IMR-90 (cell line): ENCODE data around the gene CNPY3. TPM values are rescaled to one million over a fixed set of nuclear protein-coding genes. Genes with fewer than 3 reads are reported as not detected.
"Not testable (repeated sequence)": the region's sequence is repeated elsewhere in the genome, so short reads cannot be mapped to it uniquely, and the experiment has no call there.

Experiments
- ATAC-seq: fragments of 200-7000 bp; cut with Tn5 transposase; 2 replicates; pipeline ENCODE4 v1.9.1; 2020; ENCODE audit warnings: low read depth, mild to moderate bottlenecking, moderate library complexity
- BruUV-seq: library from RNA; stranded (reverse); fragments of 400-500 nt; replicated peaks from 2 replicates; lab custom pipeline; 2021; lab: Mats Ljungman, UMichigan
- CTCF ChIA-PET: fragments of 300-600 bp; formaldehyde crosslinking; extraction: SDS; loops from one replicate; lab custom pipeline; 2021; ENCODE audit warnings: antibody characterized with exemption; lab: Yijun Ruan, JAX
- POLR2A ChIA-PET: fragments of 300-600 bp; sonication (Branson Sonifier 250); formaldehyde crosslinking; loops from one replicate; lab custom pipeline; 2022; ENCODE audit warnings: antibody characterized with exemption; ENCODE audit not compliant: unreplicated experiment; lab: Charles Lee
- DNase-seq: peaks from one replicate; pipeline ENCODE4 v3.0.0; 2013
- H2AFZ ChIP-seq: replicated peaks from 2 replicates; pipeline ENCODE3; 2013; ENCODE audit warnings: low read length, mild to moderate bottlenecking; ENCODE audit not compliant: poor library complexity
- H2AK5ac ChIP-seq: 2 replicates; pipeline ENCODE4 v1.6.1; 2013; ENCODE audit warnings: low read depth, low read length, inconsistent platforms
- H2AK9ac ChIP-seq: replicated peaks from 2 replicates; pipeline ENCODE3; 2013; ENCODE audit warnings: mild to moderate bottlenecking, low read depth, low read length, moderate library complexity; ENCODE audit not compliant: poor library complexity
- H2BK120ac ChIP-seq: 2 replicates; pipeline ENCODE4 v1.6.1; 2013; ENCODE audit warnings: low read depth, low read length, inconsistent platforms
- H2BK15ac ChIP-seq: 3 replicates; pipeline ENCODE4 v1.6.1; 2013; ENCODE audit warnings: low read depth, low read length, inconsistent platforms
- H2BK20ac ChIP-seq: 2 replicates; pipeline ENCODE4 v1.6.1; 2013; ENCODE audit warnings: low read depth, mild to moderate bottlenecking, inconsistent platforms, low read length, moderate library complexity
- H2BK5ac ChIP-seq: 2 replicates; pipeline ENCODE4 v1.6.1; 2013; ENCODE audit warnings: mild to moderate bottlenecking, low read depth, low read length, inconsistent platforms; ENCODE audit not compliant: poor library complexity, severe bottlenecking
- H3K14ac ChIP-seq: replicated peaks from 2 replicates; pipeline ENCODE4 v1.6.1; 2013; ENCODE audit warnings: low read depth, low read length, inconsistent platforms
- H3K18ac ChIP-seq: 2 replicates; pipeline ENCODE4 v1.6.1; 2013; ENCODE audit warnings: low read depth, low read length, control low read depth
- H3K23ac ChIP-seq: 2 replicates; pipeline ENCODE4 v1.6.1; 2013; ENCODE audit warnings: low read depth, low read length, inconsistent platforms
- H3K27ac ChIP-seq: 2 replicates; pipeline ENCODE4 v1.5.1; 2013; ENCODE audit warnings: mild to moderate bottlenecking, control low read depth, low read length; ENCODE audit not compliant: insufficient read depth
- H3K27me3 ChIP-seq: 2 replicates; pipeline ENCODE4 v1.6.1; 2013; ENCODE audit warnings: low read length; ENCODE audit not compliant: control insufficient read depth, insufficient read depth
- H3K36me3 ChIP-seq: 2 replicates; pipeline ENCODE4 v1.6.1; 2013; ENCODE audit warnings: low read length, mixed read lengths; ENCODE audit not compliant: control insufficient read depth, insufficient read depth
- H3K4ac ChIP-seq: 2 replicates; pipeline ENCODE4 v1.6.1; 2013; ENCODE audit warnings: low read depth, low read length, inconsistent platforms
- H3K4me1 ChIP-seq: 2 replicates; pipeline ENCODE4 v1.6.1; 2013; ENCODE audit warnings: low read length, mixed read lengths; ENCODE audit not compliant: control insufficient read depth, insufficient read depth
- H3K4me2 ChIP-seq: 2 replicates; pipeline ENCODE4 v1.6.1; 2013; ENCODE audit warnings: low read depth, mild to moderate bottlenecking, control low read depth, low read length, moderate library complexity
- H3K4me3 ChIP-seq: 2 replicates; pipeline ENCODE4 v1.5.1; 2013; ENCODE audit warnings: low read depth, mild to moderate bottlenecking, control low read depth, low read length, moderate library complexity; ENCODE audit not compliant: insufficient read depth
- H3K56ac ChIP-seq: 2 replicates; pipeline ENCODE4 v1.6.1; 2013; ENCODE audit warnings: low read length, inconsistent platforms; ENCODE audit not compliant: insufficient read depth; ENCODE audit errors: extremely low read depth
- H3K79me1 ChIP-seq, 2 experiments: 2 replicates each; pipeline ENCODE4 v1.6.1; 2013; ENCODE audit warnings: low read length in 2 of 2, inconsistent platforms in 1 of 2, low read depth in 1 of 2
- H3K9ac ChIP-seq: 2 replicates; pipeline ENCODE4 v1.6.1; 2013; ENCODE audit warnings: low read depth, low read length, control low read depth
- H3K9me1 ChIP-seq: 2 replicates; pipeline ENCODE4 v1.6.1; 2013; ENCODE audit warnings: low read length, inconsistent platforms; ENCODE audit not compliant: insufficient read depth
- H3K9me3 ChIP-seq: 2 replicates; pipeline ENCODE4 v1.6.1; 2013; ENCODE audit warnings: low read length; ENCODE audit not compliant: control insufficient read depth, insufficient read depth
- H4K20me1 ChIP-seq: 2 replicates; pipeline ENCODE4 v1.6.1; 2013; ENCODE audit warnings: low read length, inconsistent platforms; ENCODE audit not compliant: insufficient read depth
- H4K5ac ChIP-seq: 2 replicates; pipeline ENCODE4 v1.6.1; 2013; ENCODE audit warnings: mild to moderate bottlenecking, low read depth, low read length, control low read depth
- H4K8ac ChIP-seq, 2 experiments: 2 replicates each; pipeline ENCODE4 v1.6.1; 2013; ENCODE audit warnings: low read depth in 2 of 2, low read length in 2 of 2, control low read depth in 1 of 2, inconsistent platforms in 1 of 2
- H4K91ac ChIP-seq: 2 replicates; pipeline ENCODE4 v1.6.1; 2013; ENCODE audit warnings: low read depth, low read length, inconsistent platforms; ENCODE audit not compliant: insufficient read depth
- MAZ ChIP-seq: IDR thresholded peaks from 2 replicates; pipeline ENCODE4 v1.6.1; 2012; ENCODE audit warnings: low read depth, mild to moderate bottlenecking, low read length, improper control_type of control experiment, moderate library complexity, borderline replicate concordance
- MXI1 ChIP-seq: IDR thresholded peaks from 2 replicates; pipeline ENCODE4 v1.6.1; 2012; ENCODE audit warnings: low read depth, mild to moderate bottlenecking, low read length, moderate library complexity, borderline replicate concordance
- WGBS, 2 experiments: methylation state at CpG; one replicate each; pipeline versions ENCODE4 v1.1.5 to v1.1.7; 2013; ENCODE audit warnings: missing lambda C conversion rate in 2 of 2; ENCODE audit not compliant: insufficient read length in 1 of 2; ENCODE audit errors: extremely low coverage in 2 of 2; 5-methylcytosine and 5-hydroxymethylcytosine counted together
- dilution Hi-C: fragments of 300-500 bp; cut with HindIII; formaldehyde crosslinking; loops from one replicate; pipeline ENCODE4 v1.14.3; 2018; ENCODE audit warnings: low sequenced_read_pairs; ENCODE audit not compliant: unreplicated experiment
- in situ Hi-C: fragments of 300-500 bp; cut with MboI; formaldehyde crosslinking; loops from 3 replicates; pipeline ENCODE4 v1.14.3; 2019; ENCODE audit warnings: low sequenced_read_pairs, inconsistent platforms, mixed read lengths
- intact Hi-C: fragments of 100-400 bp; cut with micrococcal nuclease; formaldehyde crosslinking; loops from 2 replicates; pipeline ENCODE4 v1.10.0; 2022
- polyA plus RNA-seq, 3 experiments: library from polyadenylated mRNA; depleted of rRNA; stranded (reverse); fragments of >200 nt; gene quantifications; 2 replicates each; pipeline ENCODE4 v1.2.3, GENCODE V29; 2012; ENCODE audit warnings: low replicate concordance in 1 of 3
- total RNA-seq: library from RNA; depleted of rRNA; stranded (reverse); fragments of >200 nt; gene quantifications from 2 replicates; pipeline ENCODE4 v1.2.3, GENCODE V29; 2012
- TF ChIP-seq, protein P1 (sequence below): fragments of 150-350 bp; IDR thresholded peaks from 2 replicates; pipeline ENCODE4 v1.6.1; 2017; ENCODE audit warnings: mild to moderate bottlenecking, antibody characterized with exemption, low read length, low read depth

Gene CNPY3
- total and polyA plus RNA-seq, 2 of the 4 experiments (the other 2 are of a cell fraction) = 13.3 to 39.2 TPM

DNA sequence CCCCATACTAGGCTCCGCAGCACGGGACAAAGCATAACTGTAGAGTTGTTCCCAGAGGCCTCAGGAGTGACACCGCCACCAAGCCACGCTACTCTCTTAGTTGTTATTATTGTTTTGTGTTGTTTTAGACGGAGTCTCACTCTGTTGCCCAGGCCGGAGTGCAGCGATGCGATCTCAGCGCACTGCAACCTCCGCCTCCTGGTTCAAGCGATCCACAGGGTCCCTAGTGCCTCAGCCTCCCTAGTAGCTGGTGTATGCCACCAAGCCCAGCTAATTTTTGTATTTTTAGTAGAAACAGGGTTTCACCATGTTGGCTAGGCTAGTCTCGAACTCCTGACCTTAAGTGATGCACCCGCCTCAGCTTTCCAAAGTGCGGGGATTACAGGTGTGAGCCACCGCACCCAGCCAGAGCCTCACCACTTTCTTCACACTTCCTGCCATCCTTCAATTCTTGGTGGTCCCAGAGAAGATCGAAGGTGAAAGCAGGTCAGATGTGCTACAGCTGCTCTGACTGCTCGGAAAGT is 38.0 kb upstream of the CNPY3 start:
- Histone ChIP-seq H3K4me1 (peaks cover 3% of the 10 kb centered on the region; the same call in 1 of the 2 replicates), H3K4ac (peak overlapping the region; percentile 69), H3K27me3 (no peaks in the 10 kb centered on the region), H3K18ac (no peak overlapping the region), H3K14ac (peak overlapping the region; percentile 76; the same call in 1 of the 2 replicates), H3K27ac (peak overlapping the region; percentile 87), H2AK5ac (0 out of 2 replicates have a peak overlapping the region, but pooled peaks have one; percentile 3), H2AK9ac (peak overlapping the region; percentile 100), H3K9me1 (no peaks in the 10 kb centered on the region), H2BK120ac (peak overlapping the region; percentile 9; the same call in 1 of the 2 replicates), H4K20me1 (peaks cover 3% of the 10 kb centered on the region; the same call in 1 of the 2 replicates), H3K4me3 (peak overlapping the region; percentile 66), H4K5ac (peak overlapping the region; percentile 5; the same call in 1 of the 2 replicates), H3K9me3 (no peaks in the 10 kb centered on the region), H3K23ac (peak overlapping the region; percentile 10), H2BK15ac (no peak overlapping the region), H2BK5ac (peak overlapping the region; percentile 52), H3K9ac (peak overlapping the region; percentile 61), H2BK20ac (no peak overlapping the region), H2AFZ (peak overlapping the region; percentile 99), H4K91ac (peak overlapping the region; percentile 64; the same call in 1 of the 2 replicates), H3K79me1 (peaks cover 6 to 7% of the 10 kb centered on the region in 2 experiments; a peak in 3 of 4 replicates), H4K8ac (peak overlapping the region; percentile 75 to 85), H3K4me2 (peak overlapping the region; percentile 51), H3K36me3 (peaks cover 3% of the 10 kb centered on the region; the same call in 1 of the 2 replicates), H3K56ac (no peak overlapping the region)
- ATAC-seq (no peak), DNase-seq (no peak)
- intact Hi-C loops (loop anchor here (10.0 kb wide), 1 partner anchor 816 kb away; no protein-coding TSS in a partner anchor), in situ Hi-C loops (loop anchor here (25.0 kb wide), 1 partner anchor 804 kb away; no protein-coding TSS in a partner anchor), dilution Hi-C loops (no loop called here)
- POLR2A ChIA-PET = no interaction called here
- TF ChIP-seq, protein P1, sequence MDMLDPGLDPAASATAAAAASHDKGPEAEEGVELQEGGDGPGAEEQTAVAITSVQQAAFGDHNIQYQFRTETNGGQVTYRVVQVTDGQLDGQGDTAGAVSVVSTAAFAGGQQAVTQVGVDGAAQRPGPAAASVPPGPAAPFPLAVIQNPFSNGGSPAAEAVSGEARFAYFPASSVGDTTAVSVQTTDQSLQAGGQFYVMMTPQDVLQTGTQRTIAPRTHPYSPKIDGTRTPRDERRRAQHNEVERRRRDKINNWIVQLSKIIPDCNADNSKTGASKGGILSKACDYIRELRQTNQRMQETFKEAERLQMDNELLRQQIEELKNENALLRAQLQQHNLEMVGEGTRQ = no peak
- no peak for TF ChIP-seq MAZ
- no peak for TF ChIP-seq MXI1
- BruUV-seq = no TSS peak
- 42% methylated on average over 8 of the region's 17 CpGs; no CpG with 5 or more reads in 1 of the 2 experiments for WGBS, 2 experiments
- CTCF ChIA-PET = interaction anchor here (0.6 to 1.3 kb wide), 2 partner anchors 157 to 230 kb away, joined by 3 read pairs; no protein-coding TSS in a partner anchor

DNA sequence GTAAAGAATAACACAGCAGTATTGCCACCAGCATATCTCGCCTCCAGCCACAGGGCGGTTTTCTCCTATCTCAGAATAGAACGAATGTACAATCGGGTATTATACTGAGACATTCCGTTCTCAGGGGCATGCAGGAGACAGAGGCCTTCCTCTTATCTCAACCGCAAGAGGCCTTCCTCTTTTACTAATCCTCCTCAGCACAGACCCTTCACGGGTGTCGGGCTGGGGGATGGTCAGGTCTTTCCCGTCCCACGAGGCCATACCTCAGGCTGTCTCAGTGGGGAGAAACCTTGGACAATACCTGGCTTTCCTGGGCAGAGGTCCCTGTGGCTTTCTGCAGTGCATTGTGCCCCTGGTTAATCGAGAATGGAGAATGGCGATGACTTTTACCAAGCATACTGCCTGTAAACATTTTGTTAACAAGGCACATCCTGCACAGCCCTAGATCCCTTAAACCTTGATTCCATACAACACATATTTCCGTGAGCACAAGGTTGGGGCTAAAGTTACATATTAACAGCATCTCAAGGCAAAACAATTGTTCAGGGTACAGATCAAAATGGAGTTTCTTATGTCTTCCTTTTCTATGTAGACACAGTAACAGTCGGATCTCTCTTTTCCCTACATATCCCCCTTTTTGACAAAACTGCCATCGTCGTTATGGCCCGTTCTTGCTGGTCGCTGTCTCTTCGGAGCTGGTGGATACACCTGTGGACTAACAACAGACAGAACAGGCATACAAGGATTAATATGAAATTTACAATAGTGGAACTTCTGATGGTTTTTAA is 35.0 kb upstream of the CNPY3 start:
- ATAC-seq, dilution Hi-C loops: not testable (repeated sequence)

More for the DNA sequence above, 35.0 kb upstream of the CNPY3 start:
- H2AFZ ChIP-seq, H3K27me3 ChIP-seq, H4K5ac ChIP-seq, DNase-seq, H4K91ac ChIP-seq, H3K4me1 ChIP-seq, POLR2A ChIA-PET, H3K4me2 ChIP-seq, H3K9me3 ChIP-seq, H3K18ac ChIP-seq, H4K20me1 ChIP-seq, H3K79me1 ChIP-seq, H3K4me3 ChIP-seq, H3K27ac ChIP-seq, H2BK5ac ChIP-seq, H2BK15ac ChIP-seq, H3K9me1 ChIP-seq, H2BK120ac ChIP-seq, BruUV-seq, H3K9ac ChIP-seq, H2AK9ac ChIP-seq, H3K56ac ChIP-seq, H3K4ac ChIP-seq, H3K14ac ChIP-seq, H3K36me3 ChIP-seq, H2AK5ac ChIP-seq, H3K23ac ChIP-seq, H4K8ac ChIP-seq, CTCF ChIA-PET, H2BK20ac ChIP-seq: not testable (repeated sequence)
- in situ Hi-C loops = loop anchor here (25.0 kb wide), 1 partner anchor 807 kb away; no protein-coding TSS in a partner anchor
- intact Hi-C loops = loop anchor here (10.0 kb wide), 1 partner anchor 819 kb away; no protein-coding TSS in a partner anchor
- WGBS, 2 experiments = no CpG with 5 or more reads among the region's 19 CpGs
